SK-N-MC (cell line): ENCODE data around the gene RELN.

ENCODE experiments used
- EZH2 ChIP-seq: fragments of 200-600 bp; sonication (generic); IDR thresholded peaks from one replicate; pipeline ENCODE4 v1.6.1; 2017; ENCODE audit warnings: antibody characterized with exemption
- FOXP2 ChIP-seq: optimal IDR thresholded peaks from 2 replicates; pipeline ENCODE3; 2011; ENCODE audit warnings: mild to moderate bottlenecking, moderate library complexity; ENCODE audit not compliant: insufficient read depth; ENCODE audit errors: extremely low read length, control extremely low read depth
- POLR2AphosphoS5 ChIP-seq: IDR thresholded peaks from 2 replicates; pipeline ENCODE4 v1.6.1; 2012; ENCODE audit warnings: mild to moderate bottlenecking, low read depth, low read length, borderline replicate concordance

DNA sequence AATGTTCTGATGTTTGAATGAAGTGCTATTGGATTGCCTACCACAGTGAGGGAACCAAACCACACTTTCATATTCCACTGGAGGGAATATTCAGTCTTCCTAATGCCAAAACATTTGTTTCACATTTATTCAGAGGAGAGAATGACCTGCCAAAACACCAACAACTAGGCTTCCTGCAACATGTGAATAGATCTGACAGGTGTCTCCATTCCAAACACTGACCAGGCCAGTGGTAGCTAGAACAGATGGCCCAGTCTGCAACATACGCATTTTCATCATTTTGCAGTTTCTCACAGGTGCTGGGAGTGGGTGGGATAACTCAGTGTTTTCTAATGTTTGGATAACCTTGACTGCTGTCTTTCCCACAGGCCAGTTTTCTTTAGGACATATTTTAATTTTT is 110.0 kb downstream of the RELN start:
- TF ChIP-seq EZH2 (no peak), POLR2AphosphoS5 (no peak), FOXP2 (no peak)
